Esophagus squamous epithelium (tissue), 4 donors: ENCODE data around the gene MRGPRD.

ENCODE experiments used
- POLR2A ChIP-seq, 4 donors: fragments of 450-650 bp; IDR thresholded peaks; one replicate each; pipeline ENCODE4 v1.6.1; 2017; ENCODE audit warnings: antibody characterized with exemption in 4 of 4, mild to moderate bottlenecking in 4 of 4, moderate library complexity in 3 of 4
- TF ChIP-seq, protein P1 (sequence below), 6 experiments: fragments of 450-650 bp in 4 of 6; fragments of 200-600 bp in 2 of 6; sonication (generic) in 2 of 6; IDR thresholded peaks; one replicate each; pipeline ENCODE4 v1.5.1; 2016 to 2019; ENCODE audit warnings: antibody characterized with exemption in 6 of 6, mild to moderate bottlenecking in 4 of 6, moderate library complexity in 4 of 6

DNA sequence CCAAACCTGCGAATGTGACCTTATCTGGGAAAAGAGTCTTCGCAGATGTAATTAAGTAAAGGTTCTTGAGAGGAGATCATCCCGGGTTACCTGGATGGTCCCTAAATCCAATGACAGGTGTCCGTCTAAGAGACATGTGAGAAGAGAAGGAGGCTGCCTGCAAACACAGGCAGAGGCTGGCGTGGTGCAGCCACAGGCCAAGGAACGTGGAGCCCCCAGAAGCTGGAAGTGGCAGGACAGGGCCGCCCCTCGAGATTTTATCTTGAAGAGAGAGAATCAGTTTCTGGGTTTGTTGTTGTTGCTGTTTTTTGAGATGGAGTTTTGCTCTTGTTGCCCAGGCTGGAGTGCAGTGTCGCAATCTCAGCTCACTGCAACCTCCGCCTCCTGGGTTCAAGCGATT is 33.6 kb downstream of the MRGPRD start:
- TF ChIP-seq, protein P1, sequence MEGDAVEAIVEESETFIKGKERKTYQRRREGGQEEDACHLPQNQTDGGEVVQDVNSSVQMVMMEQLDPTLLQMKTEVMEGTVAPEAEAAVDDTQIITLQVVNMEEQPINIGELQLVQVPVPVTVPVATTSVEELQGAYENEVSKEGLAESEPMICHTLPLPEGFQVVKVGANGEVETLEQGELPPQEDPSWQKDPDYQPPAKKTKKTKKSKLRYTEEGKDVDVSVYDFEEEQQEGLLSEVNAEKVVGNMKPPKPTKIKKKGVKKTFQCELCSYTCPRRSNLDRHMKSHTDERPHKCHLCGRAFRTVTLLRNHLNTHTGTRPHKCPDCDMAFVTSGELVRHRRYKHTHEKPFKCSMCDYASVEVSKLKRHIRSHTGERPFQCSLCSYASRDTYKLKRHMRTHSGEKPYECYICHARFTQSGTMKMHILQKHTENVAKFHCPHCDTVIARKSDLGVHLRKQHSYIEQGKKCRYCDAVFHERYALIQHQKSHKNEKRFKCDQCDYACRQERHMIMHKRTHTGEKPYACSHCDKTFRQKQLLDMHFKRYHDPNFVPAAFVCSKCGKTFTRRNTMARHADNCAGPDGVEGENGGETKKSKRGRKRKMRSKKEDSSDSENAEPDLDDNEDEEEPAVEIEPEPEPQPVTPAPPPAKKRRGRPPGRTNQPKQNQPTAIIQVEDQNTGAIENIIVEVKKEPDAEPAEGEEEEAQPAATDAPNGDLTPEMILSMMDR (IDR thresholded peaks at IDR 0.05) = no peak
- TF ChIP-seq POLR2A (IDR thresholded peaks at IDR 0.05) = no peak
